GM12865 (cell line): Measurements from ENCODE around the gene FAM47E.

Experiments used
- DNase-seq: peaks from one replicate; pipeline ENCODE4 v3.0.0; 2010; ENCODE audit warnings: low read depth
- H3K4me3 ChIP-seq: 2 replicates; pipeline ENCODE4 v1.5.1; 2011; ENCODE audit warnings: mild to moderate bottlenecking, low read depth, low read length, control low read depth
- CTCF ChIP-seq: IDR thresholded peaks from 2 replicates; pipeline ENCODE4 v1.5.1; 2011; ENCODE audit warnings: low read length, control low read depth, low read depth, inconsistent platforms; ENCODE audit not compliant: insufficient read depth; ENCODE audit errors: missing control alignments

FAM47E gene

GRCh38 chr4:76305033-76305687 lies 53.6 kb downstream of the FAM47E start:
- DNase-seq, result peak; percentile 15
- peak overlapping the region; percentile 55 for H3K4me3 ChIP-seq
- TF ChIP-seq CTCF, result no peak

- peak; percentile 41 for DNase-seq
- no peak for TF ChIP-seq CTCF
- peak within 1 kb of the TSS; percentile 55 for H3K4me3 ChIP-seq
Observed at GRCh38 chr4:76305971-76306881, 54.7 kb downstream of the FAM47E start, which contains the start of gene STBD1. STBD1 (plus strand) TSS chr4:76306733; CDS start chr4:76306770, 37 bp downstream.

GRCh38 chr4:76306882-76307659 lies 55.5 kb downstream of the FAM47E start:
- H3K4me3 ChIP-seq, result peak overlapping the region; percentile 55
- no peak for TF ChIP-seq CTCF
- DNase-seq, result no peak

- TF ChIP-seq CTCF, result no peak
- no peak overlapping the region for H3K4me3 ChIP-seq
- no peak for DNase-seq
Observed at GRCh38 chr4:76307660-76308014, 56.1 kb downstream of the FAM47E start.

GRCh38 chr4:76308548-76308947 lies 57.0 kb downstream of the FAM47E start:
- no peak overlapping the region for H3K4me3 ChIP-seq
- TF ChIP-seq CTCF, result no peak
- DNase-seq, result no peak

- DNase-seq, result no peak
- H3K4me3 ChIP-seq, result no peak overlapping the region
- no peak for TF ChIP-seq CTCF
Observed at GRCh38 chr4:76309939-76310550, 58.5 kb downstream of the FAM47E start.
